Left lung (tissue), 10 donors: ENCODE measurements around the gene ARID3B. TPM values are rescaled to one million over a fixed set of nuclear protein-coding genes. Genes with fewer than 3 reads are reported as not detected.
"Not testable (repeated sequence)": the region's sequence is repeated elsewhere in the genome, so short reads cannot be mapped to it uniquely, and the experiment has no call there.

Source experiments
- ATAC-seq: fragments of 200-7000 bp; cut with Tn5 transposase; one replicate; pipeline ENCODE4 v1.9.1; 2020; ENCODE audit warnings: moderate library complexity
- DNase-seq, 4 donors: peaks; one replicate each; pipeline ENCODE4 v3.0.0-alpha.2; 2013 to 2020
- H3K27ac ChIP-seq, 2 donors: fragments of 200-600 bp; sonication (generic) in 1 of 2; one replicate each; pipeline versions ENCODE4 v1.5.0 to v1.8.0; 2020 to 2021
- H3K27me3 ChIP-seq, 2 donors: fragments of 200-600 bp; sonication (generic) in 1 of 2; one replicate each; pipeline versions ENCODE4 v1.5.0 to v1.8.0; 2020 to 2021
- H3K36me3 ChIP-seq, 2 donors: fragments of 200-600 bp; sonication (generic) in 1 of 2; one replicate each; pipeline versions ENCODE4 v1.5.0 to v1.8.0; 2020 to 2021
- H3K4me1 ChIP-seq, 2 donors: fragments of 200-600 bp; one replicate each; pipeline ENCODE4 v1.8.0; 2021
- H3K4me3 ChIP-seq, 2 donors: fragments of 200-600 bp; sonication (generic) in 1 of 2; one replicate each; pipeline versions ENCODE4 v1.5.0 to v1.8.0; 2020 to 2021; ENCODE audit warnings: mild to moderate bottlenecking in 1 of 2
- H3K9me3 ChIP-seq, 2 donors: fragments of 200-600 bp; sonication (generic) in 1 of 2; one replicate each; pipeline versions ENCODE4 v1.5.0 to v1.8.0; 2020 to 2021
- intact Hi-C, 2 donors: fragments of 100-400 bp; cut with DNase I; formaldehyde crosslinking; loops; one replicate each; pipeline versions ENCODE4 v1.11.2 to v1.14.2; 2022
- polyA plus RNA-seq, 6 donors: library from polyadenylated mRNA; unstranded; fragments of 120-200 nt; gene quantifications; one replicate each; pipeline ENCODE4 v1.2.1, GENCODE V29; 2013; ENCODE audit not compliant: insufficient read length in 6 of 6
- total RNA-seq, 2 donors: library from RNA; stranded (reverse); fragmentation: NEBNext Ultra II Directional; extraction: Animal tissue kit (Norgen Biotek cat#: 25700); gene quantifications; one replicate each; pipeline ENCODE4 v1.2.1, GENCODE V29; 2021
- TF ChIP-seq, protein P1 (sequence below), 2 donors: fragments of 200-600 bp; sonication (generic) in 1 of 2; IDR thresholded peaks; one replicate each; pipeline versions ENCODE4 v1.5.0 to v1.8.0; 2021; ENCODE audit warnings: antibody characterized with exemption in 2 of 2
- donor health status: DM: no; HTN: yes; CAD: no.
- donor health status: DM: no; HTN: no; CAD: no.

ARID3B gene
- total and polyA plus RNA-seq, 8 donors, result 5.8 to 12.1 (median 11.1) TPM

DNA sequence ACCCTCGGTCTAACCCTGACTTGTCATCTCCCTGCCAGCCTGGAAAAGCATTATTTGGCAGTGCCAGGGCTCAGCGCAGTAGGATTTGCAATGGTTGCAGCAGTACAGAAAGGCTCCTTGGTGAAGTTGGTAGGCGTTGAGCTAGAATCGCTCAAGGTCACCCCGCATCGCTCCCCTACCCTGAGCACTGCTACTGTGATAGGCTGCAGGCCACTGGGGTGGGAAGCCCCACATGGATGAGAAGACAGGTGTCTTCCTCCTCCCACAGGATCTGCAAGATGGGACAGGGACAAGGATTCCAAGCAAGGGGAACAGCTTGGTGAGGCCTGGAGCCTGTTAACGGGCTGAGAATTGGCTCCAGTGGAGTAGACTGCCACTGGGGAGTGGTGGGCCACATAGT is 85.3 kb downstream of the ARID3B start:
- no peak overlapping the region for H3K27ac ChIP-seq
- intact Hi-C loops, result no loop called here

DNA sequence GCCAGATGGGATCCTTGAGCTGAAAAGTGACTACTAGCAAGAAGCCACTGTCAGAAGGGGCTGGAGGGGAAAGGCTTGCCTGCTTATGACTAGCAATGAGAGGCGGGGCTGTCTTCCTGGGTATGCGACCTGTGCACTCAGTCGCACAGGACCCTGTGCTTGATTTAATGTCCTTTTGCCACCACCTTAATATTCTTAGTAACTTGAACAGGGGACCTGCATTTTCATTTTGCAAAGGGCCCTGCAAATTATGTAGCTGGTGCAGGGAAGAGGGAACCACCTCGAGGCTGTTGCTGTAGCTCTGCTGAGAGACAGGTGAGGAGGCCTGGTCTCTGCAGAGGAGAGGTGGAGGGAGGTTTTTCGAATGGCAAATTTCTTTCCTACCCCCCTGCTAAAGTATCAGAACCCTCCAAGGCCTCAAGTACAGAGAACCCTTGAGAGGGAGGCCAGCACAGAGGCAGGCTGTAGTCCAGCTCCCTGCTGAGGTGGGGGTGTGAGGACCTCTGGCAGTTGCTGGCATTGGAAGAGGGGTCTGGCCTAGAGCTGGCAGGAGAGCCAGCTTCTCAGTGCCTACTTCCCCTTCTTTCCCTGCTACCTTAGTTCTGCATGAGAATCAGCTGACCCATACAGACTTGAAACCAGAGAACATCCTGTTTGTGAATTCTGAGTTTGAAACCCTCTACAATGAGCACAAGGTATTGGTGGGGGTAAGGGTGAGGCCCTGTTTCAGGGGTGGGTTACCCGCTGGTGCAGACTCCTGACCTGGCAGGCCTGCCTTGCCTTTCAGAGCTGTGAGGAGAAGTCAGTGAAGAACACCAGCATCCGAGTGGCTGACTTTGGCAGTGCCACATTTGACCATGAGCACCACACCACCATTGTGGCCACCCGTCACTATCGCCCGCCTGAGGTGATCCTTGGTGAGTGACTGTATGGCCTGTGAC is 86.0 kb downstream of the ARID3B start:
- intact Hi-C loops, result no loop called here
- no peak for ATAC-seq
- Histone ChIP-seq H3K9me3 (no peaks in the 10 kb centered on the region), H3K27me3 (no peaks in the 10 kb centered on the region), H3K27ac (no peak overlapping the region), H3K4me3 (no peak overlapping the region), H3K36me3 (peaks cover 8 to 99% of the 10 kb centered on the region in 2 donors), H3K4me1 (peaks cover 0 to 10% of the 10 kb centered on the region in 2 donors)
- TF ChIP-seq, protein P1, sequence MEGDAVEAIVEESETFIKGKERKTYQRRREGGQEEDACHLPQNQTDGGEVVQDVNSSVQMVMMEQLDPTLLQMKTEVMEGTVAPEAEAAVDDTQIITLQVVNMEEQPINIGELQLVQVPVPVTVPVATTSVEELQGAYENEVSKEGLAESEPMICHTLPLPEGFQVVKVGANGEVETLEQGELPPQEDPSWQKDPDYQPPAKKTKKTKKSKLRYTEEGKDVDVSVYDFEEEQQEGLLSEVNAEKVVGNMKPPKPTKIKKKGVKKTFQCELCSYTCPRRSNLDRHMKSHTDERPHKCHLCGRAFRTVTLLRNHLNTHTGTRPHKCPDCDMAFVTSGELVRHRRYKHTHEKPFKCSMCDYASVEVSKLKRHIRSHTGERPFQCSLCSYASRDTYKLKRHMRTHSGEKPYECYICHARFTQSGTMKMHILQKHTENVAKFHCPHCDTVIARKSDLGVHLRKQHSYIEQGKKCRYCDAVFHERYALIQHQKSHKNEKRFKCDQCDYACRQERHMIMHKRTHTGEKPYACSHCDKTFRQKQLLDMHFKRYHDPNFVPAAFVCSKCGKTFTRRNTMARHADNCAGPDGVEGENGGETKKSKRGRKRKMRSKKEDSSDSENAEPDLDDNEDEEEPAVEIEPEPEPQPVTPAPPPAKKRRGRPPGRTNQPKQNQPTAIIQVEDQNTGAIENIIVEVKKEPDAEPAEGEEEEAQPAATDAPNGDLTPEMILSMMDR (IDR thresholded peaks at IDR 0.05), result no peak
- DNase-seq, result no peak

More for the DNA sequence above, 85.3 kb downstream of the ARID3B start:
- no peak for ATAC-seq
- TF ChIP-seq, protein P1 (IDR thresholded peaks at IDR 0.05), result no peak
- Histone ChIP-seq H3K4me1 (peaks cover 0 to 10% of the 10 kb centered on the region in 2 donors), H3K4me3 (no peak overlapping the region), H3K27me3 (no peaks in the 10 kb centered on the region), H3K9me3 (no peaks in the 10 kb centered on the region), H3K36me3 (peaks cover 8 to 100% of the 10 kb centered on the region in 2 donors)
- no peak for DNase-seq

DNA sequence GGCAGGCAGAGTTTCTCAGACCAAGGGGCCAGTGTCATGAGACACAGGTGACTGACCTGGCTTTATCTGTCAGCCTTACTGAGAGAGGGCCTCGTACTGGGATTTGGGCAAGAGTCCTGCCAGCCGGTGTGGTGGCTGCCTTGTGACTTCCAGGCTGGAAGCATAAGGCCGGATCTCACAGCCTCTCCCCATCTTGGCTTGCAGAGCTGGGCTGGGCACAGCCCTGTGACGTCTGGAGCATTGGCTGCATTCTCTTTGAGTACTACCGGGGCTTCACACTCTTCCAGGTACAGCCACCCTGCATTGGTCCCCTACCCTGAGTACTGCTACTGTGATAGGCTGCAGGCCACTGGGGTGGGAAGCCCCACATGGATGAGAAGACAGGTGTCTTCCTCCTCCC is 86.7 kb downstream of the ARID3B start:
- TF ChIP-seq, protein P1 (IDR thresholded peaks at IDR 0.05), result no peak
- Histone ChIP-seq H3K9me3 (no peaks in the 10 kb centered on the region), H3K36me3 (peaks cover 3 to 99% of the 10 kb centered on the region in 2 donors), H3K4me3 (no peak overlapping the region), H3K27ac (no peak overlapping the region), H3K4me1 (peaks cover 0 to 9% of the 10 kb centered on the region in 2 donors), H3K27me3 (no peaks in the 10 kb centered on the region)
- no peak for DNase-seq
- ATAC-seq, result no peak
- intact Hi-C loops, result no loop called here

DNA sequence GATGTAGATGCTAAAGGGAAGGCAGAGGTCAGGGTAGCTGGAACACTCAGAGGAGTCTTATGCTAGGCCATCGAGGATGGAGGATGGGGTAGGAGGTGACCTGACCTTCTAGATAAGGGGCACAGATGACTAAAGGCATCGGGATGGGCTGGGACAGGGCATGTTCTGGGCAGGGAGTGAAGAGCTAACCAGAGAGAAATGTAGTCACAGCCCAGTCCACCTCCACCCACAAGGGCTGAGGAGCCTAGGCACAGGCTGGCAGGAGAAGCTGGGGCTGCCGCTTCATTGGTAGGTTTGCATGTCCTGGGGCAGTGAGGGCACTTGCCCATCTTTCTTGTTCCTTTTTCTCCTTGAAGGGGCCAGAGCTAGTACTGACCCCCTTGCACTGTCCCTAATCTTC is 87.2 kb downstream of the ARID3B start:
- TF ChIP-seq, protein P1 (IDR thresholded peaks at IDR 0.05), result no peak
- intact Hi-C loops, result no loop called here
- H3K4me3 ChIP-seq, result no peak overlapping the region

DNA sequence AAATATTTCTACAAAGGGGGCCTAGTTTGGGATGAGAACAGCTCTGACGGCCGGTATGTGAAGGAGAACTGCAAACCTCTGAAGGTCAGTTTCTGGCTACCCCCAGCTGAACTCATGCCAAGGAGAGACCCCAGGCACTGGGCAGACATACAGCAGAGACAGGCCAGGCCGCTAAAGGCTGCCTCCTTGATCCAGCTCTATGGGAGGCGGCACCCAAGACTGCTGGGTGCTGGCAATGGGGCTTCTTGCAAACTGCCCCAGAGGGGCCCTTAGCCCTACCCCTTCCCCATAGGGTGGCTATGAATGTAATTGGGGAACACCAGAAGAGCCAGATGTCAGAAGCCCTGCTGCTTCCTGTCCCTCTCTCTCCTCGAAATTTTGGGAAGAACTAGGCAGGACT is 87.9 kb downstream of the ARID3B start:
- H3K9me3 ChIP-seq, result no peaks in the 10 kb centered on the region
- no peak overlapping the region for H3K4me3 ChIP-seq
- intact Hi-C loops, result no loop called here
- TF ChIP-seq, protein P1 (IDR thresholded peaks at IDR 0.05), result no peak
- H3K27ac ChIP-seq, result no peak overlapping the region
- H3K36me3 ChIP-seq, result peaks cover 0 to 99% of the 10 kb centered on the region in 2 donors
- DNase-seq, result no peak
- H3K4me1 ChIP-seq, result no peaks in the 10 kb centered on the region
- no peak for ATAC-seq
- H3K27me3 ChIP-seq, result no peaks in the 10 kb centered on the region

More for the DNA sequence above, 87.2 kb downstream of the ARID3B start:
- no peak for ATAC-seq
- Histone ChIP-seq H3K4me1 (peaks cover 0 to 5% of the 10 kb centered on the region in 2 donors), H3K27me3 (no peaks in the 10 kb centered on the region), H3K27ac (no peak overlapping the region), H3K9me3 (no peaks in the 10 kb centered on the region), H3K36me3 (peaks cover 0 to 99% of the 10 kb centered on the region in 2 donors)
- no peak for DNase-seq

DNA sequence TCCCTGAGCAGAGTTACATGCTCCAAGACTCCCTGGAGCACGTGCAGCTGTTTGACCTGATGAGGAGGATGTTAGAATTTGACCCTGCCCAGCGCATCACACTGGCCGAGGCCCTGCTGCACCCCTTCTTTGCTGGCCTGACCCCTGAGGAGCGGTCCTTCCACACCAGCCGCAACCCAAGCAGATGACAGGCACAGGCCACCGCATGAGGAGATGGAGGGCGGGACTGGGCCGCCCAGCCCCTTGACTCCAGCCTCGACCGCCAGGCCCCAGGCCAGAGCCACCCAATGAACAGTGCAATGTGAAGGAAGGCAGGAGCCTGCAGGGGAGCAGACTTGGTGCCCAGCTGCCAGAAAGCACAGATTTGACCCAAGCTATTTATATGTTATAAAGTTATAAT is 88.7 kb downstream of the ARID3B start:
- not testable (repeated sequence) for H3K4me3 ChIP-seq, H3K27ac ChIP-seq, DNase-seq, H3K27me3 ChIP-seq, H3K9me3 ChIP-seq, ATAC-seq, H3K4me1 ChIP-seq
- intact Hi-C loops, result loop anchor here (10.0 kb wide), 2 partner anchors 135 to 325 kb away; partner anchors contain the start of gene RPP25 (in 1 of the 2)
- peaks cover 0 to 99% of the 10 kb centered on the region in 2 donors for H3K36me3 ChIP-seq
